Skeletal muscle tissue (tissue), 4 donors: Measurements from ENCODE around the gene CASK. TPM values are rescaled to one million over a fixed set of nuclear protein-coding genes. Genes with fewer than 3 reads are reported as not detected.

ENCODE experiments used
- H3K27ac ChIP-seq: one replicate; pipeline ENCODE4 v1.7.0; 2013; ENCODE audit warnings: mild to moderate bottlenecking, low read depth, low read length, inconsistent platforms
- H3K27me3 ChIP-seq, 3 donors: one replicate each; pipeline ENCODE4 v1.7.0; 2013; ENCODE audit warnings: low read length in 3 of 3; ENCODE audit not compliant: control insufficient read depth in 3 of 3, insufficient read depth in 3 of 3
- H3K36me3 ChIP-seq, 3 donors: one replicate each; pipeline ENCODE4 v1.7.0; 2013; ENCODE audit warnings: low read length in 3 of 3; ENCODE audit not compliant: control insufficient read depth in 3 of 3, insufficient read depth in 3 of 3
- H3K4me1 ChIP-seq, 3 donors: one replicate each; pipeline ENCODE4 v1.7.0; 2013; ENCODE audit warnings: low read length in 3 of 3, mild to moderate bottlenecking in 3 of 3; ENCODE audit not compliant: control insufficient read depth in 3 of 3, insufficient read depth in 3 of 3
- H3K4me3 ChIP-seq, 3 donors: one replicate each; pipeline ENCODE4 v1.7.0; 2013; ENCODE audit warnings: low read length in 3 of 3
- H3K9ac ChIP-seq, 3 donors: one replicate each; pipeline ENCODE4 v1.7.0; 2013; ENCODE audit warnings: low read length in 3 of 3, mild to moderate bottlenecking in 3 of 3, moderate library complexity in 2 of 3, low read depth in 1 of 3
- H3K9me3 ChIP-seq, 3 donors: one replicate each; pipeline ENCODE4 v1.7.0; 2013; ENCODE audit warnings: low read length in 3 of 3; ENCODE audit not compliant: control insufficient read depth in 3 of 3
- total RNA-seq: library from RNA; depleted of rRNA; stranded (reverse); fragments of >200 nt; gene quantifications from one replicate; pipeline ENCODE4 v1.2.3, GENCODE V29; 2014
- donor health status: Osteomylitis.

CASK gene
- total RNA-seq, 1 donor from 2014 or later: 31.3 TPM

GRCh38 chrX:41846714-41847113 lies 76.6 kb downstream of the CASK start:
- no peaks in the 10 kb centered on the region for H3K36me3 ChIP-seq
- H3K9me3 ChIP-seq: no peaks in the 10 kb centered on the region

GRCh38 chrX:41837270-41837944 lies 85.9 kb downstream of the CASK start:
- Histone ChIP-seq H3K36me3 (peaks cover 0 to 3% (median 0%) of the 10 kb centered on the region in 3 donors), H3K27ac (no peak overlapping the region), H3K27me3 (no peaks in the 10 kb centered on the region), H3K9me3 (peaks cover 0 to 3% (median 2%) of the 10 kb centered on the region in 3 donors), H3K4me3 (no peak overlapping the region), H3K4me1 (no peaks in the 10 kb centered on the region), H3K9ac (no peak overlapping the region)

More at GRCh38 chrX:41846714-41847113, 76.6 kb downstream of the CASK start:
- H3K27me3 ChIP-seq: no peaks in the 10 kb centered on the region
- H3K9ac ChIP-seq: no peak overlapping the region
- no peak overlapping the region for H3K4me3 ChIP-seq
- H3K4me1 ChIP-seq: no peaks in the 10 kb centered on the region
- H3K27ac ChIP-seq: no peak overlapping the region

GRCh38 chrX:41828826-41829225 lies 94.5 kb downstream of the CASK start:
- no peaks in the 10 kb centered on the region for H3K36me3 ChIP-seq
- H3K9ac ChIP-seq: no peak overlapping the region
- H3K27me3 ChIP-seq: no peaks in the 10 kb centered on the region
- no peak overlapping the region for H3K27ac ChIP-seq
- H3K9me3 ChIP-seq: no peaks in the 10 kb centered on the region
- H3K4me1 ChIP-seq: peaks cover 0 to 4% (median 0%) of the 10 kb centered on the region in 3 donors
- H3K4me3 ChIP-seq: no peak overlapping the region

DNA sequence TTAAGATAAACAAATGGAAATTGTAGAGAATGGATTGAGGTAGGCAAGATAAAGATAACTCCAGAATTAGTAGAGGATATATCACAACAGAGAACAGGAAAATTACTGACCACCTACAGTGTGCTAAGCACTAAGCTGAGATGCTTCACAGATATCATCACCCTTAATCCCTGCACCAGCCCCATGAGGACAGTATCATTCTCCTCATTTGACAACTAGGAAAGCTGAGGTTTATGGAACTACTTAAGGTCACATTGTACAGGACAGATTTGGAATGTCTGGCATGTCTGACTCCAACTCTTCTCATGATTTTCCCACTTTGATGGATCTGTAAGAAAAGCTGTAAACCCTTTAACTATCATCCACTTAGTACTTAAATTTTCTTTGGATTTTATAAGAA lies 95.5 kb downstream of the CASK start:
- Histone ChIP-seq H3K4me1 (peaks cover 0 to 4% (median 0%) of the 10 kb centered on the region in 3 donors), H3K9ac (no peak overlapping the region), H3K4me3 (no peak overlapping the region)

GRCh38 chrX:41825796-41826195 lies 97.6 kb downstream of the CASK start:
- H3K36me3 ChIP-seq: no peaks in the 10 kb centered on the region
- no peak overlapping the region for H3K27ac ChIP-seq
- peaks cover 0 to 4% (median 0%) of the 10 kb centered on the region in 3 donors for H3K4me1 ChIP-seq
- H3K27me3 ChIP-seq: no peaks in the 10 kb centered on the region
- H3K9me3 ChIP-seq: peaks cover 0 to 3% (median 0%) of the 10 kb centered on the region in 3 donors
- H3K4me3 ChIP-seq: no peak overlapping the region
- no peak overlapping the region for H3K9ac ChIP-seq

More for the DNA sequence above, 95.5 kb downstream of the CASK start:
- H3K9me3 ChIP-seq: no peaks in the 10 kb centered on the region
- H3K27me3 ChIP-seq: no peaks in the 10 kb centered on the region
- H3K27ac ChIP-seq: no peak overlapping the region
- no peaks in the 10 kb centered on the region for H3K36me3 ChIP-seq

DNA sequence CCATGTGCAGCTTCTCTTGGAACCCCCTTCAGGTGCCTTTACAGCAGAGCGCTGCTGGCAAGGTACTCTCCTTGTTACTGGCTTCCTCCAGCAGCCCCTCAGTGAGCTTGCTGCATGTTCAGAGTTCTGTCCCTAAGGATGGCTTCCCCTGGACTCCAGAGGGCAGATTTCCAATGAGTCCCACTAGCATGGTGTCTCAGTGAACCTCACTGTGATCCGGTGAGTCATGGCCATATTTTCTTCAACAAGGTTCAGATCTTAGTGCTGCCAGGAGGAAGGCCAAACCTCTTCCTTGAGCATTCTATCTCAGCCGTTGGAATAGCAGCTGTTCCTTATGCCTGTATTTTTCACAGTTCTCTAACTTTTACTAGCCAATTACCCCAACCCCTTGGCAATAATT lies 98.8 kb downstream of the CASK start:
- Histone ChIP-seq H3K9ac (no peak overlapping the region), H3K4me1 (peaks cover 0 to 4% (median 0%) of the 10 kb centered on the region in 3 donors), H3K4me3 (no peak overlapping the region), H3K9me3 (peaks cover 0 to 3% (median 0%) of the 10 kb centered on the region in 3 donors), H3K27ac (no peak overlapping the region), H3K27me3 (no peaks in the 10 kb centered on the region), H3K36me3 (no peaks in the 10 kb centered on the region)

- Histone ChIP-seq H3K9me3 (peaks cover 0 to 3% (median 0%) of the 10 kb centered on the region in 3 donors), H3K9ac (no peak overlapping the region), H3K27me3 (no peaks in the 10 kb centered on the region), H3K36me3 (no peaks in the 10 kb centered on the region), H3K27ac (no peak overlapping the region), H3K4me3 (no peak overlapping the region), H3K4me1 (peaks cover 0 to 4% (median 0%) of the 10 kb centered on the region in 3 donors)
Observed at GRCh38 chrX:41823402-41823801, 100.0 kb downstream of the CASK start.

- Histone ChIP-seq H3K27me3 (no peaks in the 10 kb centered on the region), H3K4me1 (peaks cover 0 to 4% (median 0%) of the 10 kb centered on the region in 3 donors), H3K36me3 (no peaks in the 10 kb centered on the region), H3K4me3 (no peak overlapping the region), H3K9me3 (peaks cover 0 to 3% (median 0%) of the 10 kb centered on the region in 3 donors), H3K9ac (no peak overlapping the region), H3K27ac (no peak overlapping the region)
Observed at GRCh38 chrX:41822892-41823291, 100.5 kb downstream of the CASK start.

DNA sequence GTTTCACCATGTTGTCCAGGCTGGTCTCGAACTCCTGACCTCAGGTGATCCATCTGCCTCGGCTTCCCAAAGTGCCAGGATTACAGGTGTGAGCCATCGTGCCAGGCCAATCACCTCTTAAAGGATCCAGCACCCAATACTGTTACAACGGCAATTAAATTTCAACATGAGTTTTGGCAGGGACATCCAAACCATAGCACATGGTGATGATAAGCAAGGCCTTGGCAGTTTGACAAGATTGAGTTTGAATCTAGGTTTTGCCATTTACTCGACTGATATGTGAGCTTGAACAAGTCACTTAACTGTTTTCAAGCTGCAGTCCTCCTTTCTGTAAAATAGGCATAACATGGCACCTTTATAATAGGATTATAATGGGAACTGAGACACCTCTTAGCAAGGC lies 115.3 kb downstream of the CASK start:
- Histone ChIP-seq H3K4me3 (no peak overlapping the region), H3K9ac (no peak overlapping the region), H3K27me3 (no peaks in the 10 kb centered on the region), H3K36me3 (no peaks in the 10 kb centered on the region), H3K4me1 (no peaks in the 10 kb centered on the region), H3K9me3 (no peaks in the 10 kb centered on the region), H3K27ac (no peak overlapping the region)

DNA sequence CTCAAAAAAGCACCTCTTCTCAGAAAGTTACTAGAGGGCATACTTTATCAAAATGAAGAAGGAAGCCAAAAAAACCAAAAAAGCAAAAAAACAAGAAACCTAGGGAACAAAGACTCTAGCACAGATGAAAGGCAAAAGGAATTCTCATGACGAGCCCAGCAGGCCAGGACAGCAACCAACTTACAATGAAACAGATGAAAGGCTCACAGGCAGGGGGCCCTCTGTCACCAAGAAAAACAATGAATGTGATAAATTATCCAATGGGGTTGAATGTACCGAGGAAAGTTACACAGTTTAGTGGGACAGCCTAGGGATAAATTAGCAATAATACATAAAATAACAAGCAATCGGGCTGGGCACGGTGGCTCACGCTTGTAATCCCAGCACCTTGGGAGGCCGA lies 120.4 kb downstream of the CASK start:
- Histone ChIP-seq H3K27ac (no peak overlapping the region), H3K4me3 (no peak overlapping the region), H3K9ac (no peak overlapping the region), H3K4me1 (no peaks in the 10 kb centered on the region), H3K27me3 (peaks cover 0 to 3% (median 0%) of the 10 kb centered on the region in 3 donors), H3K36me3 (no peaks in the 10 kb centered on the region), H3K9me3 (no peaks in the 10 kb centered on the region)
